ENCODE results near the gene GNAI2. TPM values are rescaled to one million over a fixed set of nuclear protein-coding genes. Genes with fewer than 3 reads are reported as not detected.

Gene GNAI2
- total RNA-seq, 1 experiment from 2014 or later, result 201 TPM

GRCh38 chr3:50251220-50251619 lies 15.2 kb downstream of the GNAI2 start:
- POLR2A ChIA-PET (ENCODE audit: unreplicated experiment), result interaction anchor here (0.5 kb wide), 1 partner anchor 100 kb away, joined by 6 read pairs; no protein-coding TSS in a partner anchor
- CTCF ChIA-PET, result interaction anchor here (0.8 kb wide), 1 partner anchor 24 kb away, joined by 8 read pairs; no protein-coding TSS in a partner anchor
- H3K27me3 ChIP-seq (ENCODE audit: insufficient read depth, low read depth), result no peaks in the 10 kb centered on the region
- no peaks in the 10 kb centered on the region; the same call in 1 of the 2 replicates for H4K20me1 ChIP-seq (ENCODE audit: insufficient read depth)
- H3F3A ChIP-seq (ENCODE audit: insufficient read depth, low read depth), result peaks cover 15% of the 10 kb centered on the region
- H3K27ac ChIP-seq, result peak overlapping the region; percentile 63
- H3K36me3 ChIP-seq (ENCODE audit: low read depth), result no peaks in the 10 kb centered on the region
- H3K79me2 ChIP-seq (ENCODE audit: low read depth), result peaks cover 20% of the 10 kb centered on the region
- no peak overlapping the region for H2AFZ ChIP-seq
- H3K9me3 ChIP-seq (ENCODE audit: insufficient read depth, low read depth), result no peaks in the 10 kb centered on the region
- H3K9me2 ChIP-seq (ENCODE audit: insufficient read depth), result no peaks in the 10 kb centered on the region
- no peak overlapping the region for H3K4me2 ChIP-seq
- TF ChIP-seq EZH2 (IDR thresholded peaks at IDR 0.05; ENCODE audit: low read depth) (no peak), CTCF (conservative IDR thresholded peaks at IDR 0.05) (no peak)
- BruUV-seq (replicated peaks), result no TSS peak
- intact Hi-C loops (cut with micrococcal nuclease; ENCODE audit: unreplicated experiment), result no loop called here
- DNase-seq, result peak; percentile 49 to 63
- peaks cover 26% of the 10 kb centered on the region for H3K4me1 ChIP-seq (replicated peaks; ENCODE audit: insufficient read depth)
- no peak overlapping the region for H3K4me3 ChIP-seq

GRCh38 chr3:50254577-50255250 lies 18.7 kb downstream of the GNAI2 start:
- Histone ChIP-seq H3K9me3 (ENCODE audit: insufficient read depth, low read depth) (no peaks in the 10 kb centered on the region), H2AFZ (no peak overlapping the region), H3K4me3 (no peak overlapping the region), H4K20me1 (ENCODE audit: insufficient read depth) (no peaks in the 10 kb centered on the region), H3K4me2 (no peak overlapping the region), H3K36me3 (ENCODE audit: low read depth) (no peaks in the 10 kb centered on the region), H3K9me2 (ENCODE audit: insufficient read depth) (no peaks in the 10 kb centered on the region), H3K4me1 (replicated peaks; ENCODE audit: insufficient read depth) (no peaks in the 10 kb centered on the region; the same call in 1 of the 2 replicates), H3K27me3 (ENCODE audit: insufficient read depth, low read depth) (no peaks in the 10 kb centered on the region), H3K79me2 (ENCODE audit: low read depth) (peaks cover 7% of the 10 kb centered on the region), H3K27ac (no peak overlapping the region), H3F3A (ENCODE audit: insufficient read depth, low read depth) (0 out of 2 replicates have a peak, but pooled peaks cover 4% of the 10 kb centered on the region)
- intact Hi-C loops (cut with micrococcal nuclease; ENCODE audit: unreplicated experiment), result no loop called here
- BruUV-seq (replicated peaks), result no TSS peak
- POLR2A ChIA-PET (ENCODE audit: unreplicated experiment), result no interaction called here
- no peak for DNase-seq
- no peak for TF ChIP-seq CTCF (conservative IDR thresholded peaks at IDR 0.05)
- CTCF ChIA-PET, result interaction anchor here (0.5 to 0.6 kb wide), 2 partner anchors 29 to 45 kb away, joined by 3 read pairs; partner anchors contain the start of genes HYAL3 and NAA80

GRCh38 chr3:50255251-50255615 lies 19.2 kb downstream of the GNAI2 start:
- H4K20me1 ChIP-seq (ENCODE audit: insufficient read depth), result no peaks in the 10 kb centered on the region
- H3K9me3 ChIP-seq (ENCODE audit: insufficient read depth, low read depth), result no peaks in the 10 kb centered on the region
- ChIA-PET POLR2A (ENCODE audit: unreplicated experiment) (no interaction called here), CTCF (no interaction called here)
- H3K4me1 ChIP-seq (replicated peaks; ENCODE audit: insufficient read depth), result no peaks in the 10 kb centered on the region; the same call in 1 of the 2 replicates
- no peaks in the 10 kb centered on the region for H3K36me3 ChIP-seq (ENCODE audit: low read depth)
- TF ChIP-seq CTCF (conservative IDR thresholded peaks at IDR 0.05) (no peak), EZH2 (IDR thresholded peaks at IDR 0.05; ENCODE audit: low read depth) (no peak)
- intact Hi-C loops (cut with micrococcal nuclease; ENCODE audit: unreplicated experiment), result no loop called here
- no peaks in the 10 kb centered on the region for H3K9me2 ChIP-seq (ENCODE audit: insufficient read depth)
- no peak overlapping the region for H3K4me2 ChIP-seq
- no peaks in the 10 kb centered on the region for H3K27me3 ChIP-seq (ENCODE audit: insufficient read depth, low read depth)
- no peak overlapping the region for H3K4me3 ChIP-seq
- no TSS peak for BruUV-seq (replicated peaks)
- peaks cover 3% of the 10 kb centered on the region for H3K79me2 ChIP-seq (ENCODE audit: low read depth)
- H3F3A ChIP-seq (ENCODE audit: insufficient read depth, low read depth), result 0 out of 2 replicates have a peak, but pooled peaks cover 4% of the 10 kb centered on the region
- no peak for DNase-seq
- H2AFZ ChIP-seq, result no peak overlapping the region
- no peak overlapping the region for H3K27ac ChIP-seq

Data from PC-9 (cell line).